Left ventricle myocardium inferior (tissue), 1 donor: ENCODE measurements around the gene PHB1. TPM values are rescaled to one million over a fixed set of nuclear protein-coding genes. Genes with fewer than 3 reads are reported as not detected.

ENCODE experiments used
- DNase-seq: peaks from one replicate; pipeline ENCODE4 v3.0.0-alpha.2; 2020
- H3K27ac ChIP-seq: fragments of 200-600 bp; replicated peaks from 2 replicates; pipeline ENCODE4 v1.8.0; 2021
- H3K27me3 ChIP-seq: fragments of 200-600 bp; 2 replicates; pipeline ENCODE4 v1.8.0; 2021; ENCODE audit warnings: low read depth
- H3K36me3 ChIP-seq: fragments of 200-600 bp; 2 replicates; pipeline ENCODE4 v1.8.0; 2021
- H3K4me1 ChIP-seq: fragments of 200-600 bp; 2 replicates; pipeline ENCODE4 v1.8.0; 2021
- H3K4me3 ChIP-seq: fragments of 200-600 bp; 2 replicates; pipeline ENCODE4 v1.8.0; 2021; ENCODE audit warnings: mild to moderate bottlenecking, moderate library complexity
- H3K9me3 ChIP-seq: fragments of 200-600 bp; replicated peaks from 2 replicates; pipeline ENCODE4 v1.8.0; 2021
- CTCF ChIP-seq: fragments of 200-600 bp; IDR thresholded peaks from 2 replicates; pipeline ENCODE4 v1.8.0; 2021; ENCODE audit warnings: antibody characterized with exemption, mild to moderate bottlenecking, borderline replicate concordance
- intact Hi-C: fragments of 100-400 bp; cut with micrococcal nuclease; formaldehyde crosslinking; loops from one replicate; pipeline ENCODE4 v1.11.0; 2022
- total RNA-seq: library from RNA; stranded (reverse); fragmentation: NEBNext Ultra II Directional; extraction: Animal tissue kit (Norgen Biotek cat#: 25700); gene quantifications from one replicate; pipeline ENCODE4 v1.2.1, GENCODE V29; 2021
- donor health status: DM: no; HTN: yes; CAD: no; lungs with severe emphysema.

The PHB1 gene
- total RNA-seq, 1 donor from 2014 or later: 217 TPM

DNA sequence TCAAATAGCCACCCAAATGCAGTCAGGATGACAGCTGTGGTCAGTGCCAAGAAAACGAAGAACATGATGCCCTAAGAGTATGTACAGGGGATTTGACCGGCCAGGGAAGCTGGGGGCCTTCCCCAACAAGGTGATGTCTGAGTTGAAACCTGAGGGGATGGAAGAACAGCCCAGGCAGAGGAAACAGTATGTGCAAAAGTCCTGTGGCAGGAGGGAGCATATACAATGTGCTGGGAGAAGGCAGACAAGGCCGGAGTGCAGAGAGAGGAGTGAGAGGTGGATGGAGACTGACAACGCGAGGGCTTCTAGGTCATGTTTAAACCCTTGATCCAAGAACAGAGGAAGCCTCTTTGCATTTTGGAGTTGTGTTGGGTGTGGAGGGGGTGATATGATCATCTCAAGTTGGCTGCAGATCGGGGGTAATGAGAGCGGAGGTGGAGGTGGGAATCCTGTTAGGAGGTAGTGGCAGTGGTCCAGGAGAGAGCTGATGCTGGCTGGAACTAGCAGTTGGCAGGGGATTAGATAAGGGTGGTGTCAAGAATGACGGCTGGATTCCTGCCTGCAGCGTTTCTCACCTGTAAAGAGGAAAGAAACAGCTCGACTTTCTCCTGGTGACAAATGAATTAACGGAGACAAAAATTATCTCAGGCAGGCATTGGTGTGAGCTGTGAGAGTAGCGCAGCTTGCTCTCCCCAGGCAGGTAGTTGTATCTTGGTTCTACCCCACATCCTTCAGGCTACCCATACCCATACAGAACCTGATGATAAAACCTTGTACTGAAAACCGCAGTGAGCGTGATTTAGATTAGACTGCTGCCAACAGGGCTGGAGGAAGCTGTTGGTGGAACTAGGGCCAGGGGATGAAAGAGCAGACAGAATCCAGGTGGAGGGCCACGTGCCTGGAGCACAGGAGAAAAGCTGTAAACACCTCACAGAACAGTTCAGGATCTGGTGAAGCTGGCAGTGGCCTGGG is 43.2 kb upstream of the PHB1 start:
- intact Hi-C loops: no loop called here
- no peak for TF ChIP-seq CTCF
- Histone ChIP-seq H3K4me1 (no peaks in the 10 kb centered on the region), H3K9me3 (no peaks in the 10 kb centered on the region), H3K36me3 (no peaks in the 10 kb centered on the region), H3K27me3 (peaks cover 89% of the 10 kb centered on the region), H3K27ac (no peak overlapping the region), H3K4me3 (no peak overlapping the region)
- DNase-seq: no peak

GRCh38 chr17:49456183-49456965 is 41.7 kb upstream of the PHB1 start:
- Histone ChIP-seq H3K4me3 (no peak overlapping the region), H3K27me3 (peaks cover 77% of the 10 kb centered on the region), H3K27ac (no peak overlapping the region), H3K9me3 (no peaks in the 10 kb centered on the region), H3K4me1 (peaks cover 5% of the 10 kb centered on the region), H3K36me3 (no peaks in the 10 kb centered on the region)
- TF ChIP-seq CTCF: no peak
- intact Hi-C loops: no loop called here
- DNase-seq: no peak

- TF ChIP-seq CTCF: no peak
- Histone ChIP-seq H3K27me3 (peaks cover 66% of the 10 kb centered on the region), H3K4me1 (peaks cover 5% of the 10 kb centered on the region), H3K4me3 (no peak overlapping the region), H3K36me3 (no peaks in the 10 kb centered on the region), H3K27ac (no peak overlapping the region), H3K9me3 (no peaks in the 10 kb centered on the region)
- no peak for DNase-seq
- intact Hi-C loops: no loop called here
Observed at GRCh38 chr17:49455272-49455861, 40.7 kb upstream of the PHB1 start.

DNA sequence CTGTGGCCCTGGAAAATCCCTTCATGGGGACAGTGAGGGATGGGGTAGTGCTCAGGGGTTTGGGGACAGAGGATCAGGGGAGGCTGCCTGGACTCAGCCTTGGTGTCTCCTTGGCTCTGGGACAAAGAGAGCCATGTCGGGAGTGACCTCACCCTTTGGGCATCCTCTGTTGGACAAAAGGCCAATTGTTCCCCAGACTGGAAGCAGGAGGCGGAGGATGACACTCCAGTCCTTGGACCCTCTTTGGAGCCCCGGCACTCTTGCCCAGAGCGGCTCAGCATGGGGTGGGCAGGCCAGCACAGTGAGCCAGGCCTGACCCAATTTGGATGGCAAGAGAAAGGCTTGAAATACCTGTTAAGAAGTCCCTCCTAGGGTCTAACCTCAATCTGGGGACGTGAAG is 39.4 kb upstream of the PHB1 start:
- Histone ChIP-seq H3K4me3 (no peak overlapping the region), H3K4me1 (peaks cover 5% of the 10 kb centered on the region), H3K9me3 (no peaks in the 10 kb centered on the region), H3K27ac (no peak overlapping the region), H3K36me3 (no peaks in the 10 kb centered on the region), H3K27me3 (peaks cover 53% of the 10 kb centered on the region)
- intact Hi-C loops: no loop called here
- no peak for DNase-seq
- TF ChIP-seq CTCF: no peak

- intact Hi-C loops: no loop called here
- H3K36me3 ChIP-seq: no peaks in the 10 kb centered on the region
- H3K4me1 ChIP-seq: peaks cover 5% of the 10 kb centered on the region
- TF ChIP-seq CTCF: no peak
- no peak overlapping the region for H3K4me3 ChIP-seq
- no peak overlapping the region for H3K27ac ChIP-seq
- no peaks in the 10 kb centered on the region for H3K9me3 ChIP-seq
- H3K27me3 ChIP-seq: peaks cover 49% of the 10 kb centered on the region
- no peak for DNase-seq
Observed at GRCh38 chr17:49452661-49453060, 38.0 kb upstream of the PHB1 start.
